ENCODE measurements around the gene SNX27. TPM values are rescaled to one million over a fixed set of nuclear protein-coding genes. Genes with fewer than 3 reads are reported as not detected.
A peak's percentile ranks its signal among the peaks of the same experiment; 100 is the strongest.

Gene SNX27
- total RNA-seq, 2 experiments from 2014 or later: 25.2 to 27.7 TPM

GRCh38 chr1:151713044-151713443, 101.2 kb downstream of the SNX27 start:
- Mint-ChIP-seq H3K27me3 (peaks cover 47% of the 10 kb centered on the region), H3K27ac (no peak overlapping the region), H3K36me3 (no peaks in the 10 kb centered on the region), H3K9me3 (no peaks in the 10 kb centered on the region), H3K4me1 (peaks cover 5% of the 10 kb centered on the region), H3K4me3 (no peak overlapping the region)
- DNase-seq: no peak

- H3K4me3 Mint-ChIP-seq: no peak overlapping the region
- no peak overlapping the region for H3K27ac Mint-ChIP-seq
- no peaks in the 10 kb centered on the region for H3K9me3 Mint-ChIP-seq
- DNase-seq: no peak
- H3K4me1 Mint-ChIP-seq: peaks cover 5% of the 10 kb centered on the region
- H3K27me3 Mint-ChIP-seq: peaks cover 54% of the 10 kb centered on the region
- H3K36me3 Mint-ChIP-seq: no peaks in the 10 kb centered on the region
Observed at GRCh38 chr1:151713874-151714273, 102.0 kb downstream of the SNX27 start.

- H3K27ac Mint-ChIP-seq: no peak overlapping the region
- H3K27me3 Mint-ChIP-seq: peaks cover 57% of the 10 kb centered on the region
- H3K9me3 Mint-ChIP-seq: no peaks in the 10 kb centered on the region
- DNase-seq: no peak
- H3K4me3 Mint-ChIP-seq: no peak overlapping the region
- H3K4me1 Mint-ChIP-seq: peaks cover 5% of the 10 kb centered on the region
- H3K36me3 Mint-ChIP-seq: no peaks in the 10 kb centered on the region
Observed at GRCh38 chr1:151714820-151715725, 103.2 kb downstream of the SNX27 start.

GRCh38 chr1:151715726-151716404, 104.0 kb downstream of the SNX27 start:
- Mint-ChIP-seq H3K4me3 (no peak overlapping the region), H3K27me3 (peaks cover 63% of the 10 kb centered on the region), H3K27ac (no peak overlapping the region), H3K36me3 (no peaks in the 10 kb centered on the region), H3K9me3 (no peaks in the 10 kb centered on the region), H3K4me1 (peaks cover 13% of the 10 kb centered on the region)
- DNase-seq: no peak

- peaks cover 65% of the 10 kb centered on the region for H3K27me3 Mint-ChIP-seq
- DNase-seq: no peak
Observed at GRCh38 chr1:151716405-151716762, 104.5 kb downstream of the SNX27 start.

GRCh38 chr1:151716771-151717631, 105.2 kb downstream of the SNX27 start, which contains the start of gene CELF3:
Gene CELF3, minus strand, starts transcription at chr1:151716803. Its CDS starts 783 bp downstream, at chr1:151716020.
- Mint-ChIP-seq H3K27me3 (peaks cover 72% of the 10 kb centered on the region), H3K4me3 (no peak within 1 kb of the TSS), H3K27ac (no peak within 1 kb of the TSS), H3K36me3 (no peaks in the 10 kb centered on the region), H3K4me1 (peaks cover 17% of the 10 kb centered on the region), H3K9me3 (no peaks in the 10 kb centered on the region)
- no peak for DNase-seq

More at GRCh38 chr1:151716405-151716762, 104.5 kb downstream of the SNX27 start:
- no peaks in the 10 kb centered on the region for H3K36me3 Mint-ChIP-seq
- H3K4me1 Mint-ChIP-seq: peaks cover 14% of the 10 kb centered on the region
- no peaks in the 10 kb centered on the region for H3K9me3 Mint-ChIP-seq
- H3K4me3 Mint-ChIP-seq: no peak overlapping the region
- no peak overlapping the region for H3K27ac Mint-ChIP-seq

GRCh38 chr1:151718011-151718431, 106.2 kb downstream of the SNX27 start:
- no peak for DNase-seq
- H3K27ac Mint-ChIP-seq: no peak overlapping the region
- H3K36me3 Mint-ChIP-seq: no peaks in the 10 kb centered on the region
- peaks cover 18% of the 10 kb centered on the region for H3K4me1 Mint-ChIP-seq
- no peak overlapping the region for H3K4me3 Mint-ChIP-seq
- peaks cover 82% of the 10 kb centered on the region for H3K27me3 Mint-ChIP-seq
- H3K9me3 Mint-ChIP-seq: no peaks in the 10 kb centered on the region

GRCh38 chr1:151718666-151719065, 106.8 kb downstream of the SNX27 start:
- no peaks in the 10 kb centered on the region for H3K9me3 Mint-ChIP-seq
- peaks cover 18% of the 10 kb centered on the region for H3K4me1 Mint-ChIP-seq
- no peak overlapping the region for H3K27ac Mint-ChIP-seq
- no peak for DNase-seq
- peaks cover 87% of the 10 kb centered on the region for H3K27me3 Mint-ChIP-seq
- no peaks in the 10 kb centered on the region for H3K36me3 Mint-ChIP-seq
- no peak overlapping the region for H3K4me3 Mint-ChIP-seq

GRCh38 chr1:151720125-151720524, 108.3 kb downstream of the SNX27 start:
- Mint-ChIP-seq H3K36me3 (no peaks in the 10 kb centered on the region), H3K9me3 (no peaks in the 10 kb centered on the region), H3K4me3 (peak overlapping the region; percentile 13), H3K27me3 (peaks cover 89% of the 10 kb centered on the region), H3K4me1 (peaks cover 18% of the 10 kb centered on the region), H3K27ac (no peak overlapping the region)
- no peak for DNase-seq

- Mint-ChIP-seq H3K4me1 (peaks cover 18% of the 10 kb centered on the region), H3K9me3 (no peaks in the 10 kb centered on the region), H3K36me3 (no peaks in the 10 kb centered on the region), H3K27me3 (peaks cover 89% of the 10 kb centered on the region), H3K4me3 (peak overlapping the region; percentile 73), H3K27ac (peak overlapping the region; percentile 26)
- DNase-seq: no peak
Observed at GRCh38 chr1:151720554-151720953, 108.7 kb downstream of the SNX27 start.

GRCh38 chr1:151720974-151721787, 109.3 kb downstream of the SNX27 start, which contains the start of gene RIIAD1:
Gene RIIAD1, plus strand, starts transcription at chr1:151721522. Its CDS starts 15 bp downstream, at chr1:151721537.
- no peaks in the 10 kb centered on the region for H3K9me3 Mint-ChIP-seq
- peak; percentile 53 for DNase-seq
- peaks cover 18% of the 10 kb centered on the region for H3K4me1 Mint-ChIP-seq
- peak within 1 kb of the TSS; percentile 74 for H3K4me3 Mint-ChIP-seq
- peak within 1 kb of the TSS; percentile 26 for H3K27ac Mint-ChIP-seq
- no peaks in the 10 kb centered on the region for H3K36me3 Mint-ChIP-seq
- H3K27me3 Mint-ChIP-seq: peaks cover 89% of the 10 kb centered on the region

- Mint-ChIP-seq H3K4me1 (peaks cover 15% of the 10 kb centered on the region), H3K27me3 (peaks cover 89% of the 10 kb centered on the region), H3K9me3 (no peaks in the 10 kb centered on the region), H3K36me3 (no peaks in the 10 kb centered on the region), H3K4me3 (peak overlapping the region; percentile 74), H3K27ac (no peak overlapping the region)
- no peak for DNase-seq
Observed at GRCh38 chr1:151721788-151722510, 110.1 kb downstream of the SNX27 start.

- Mint-ChIP-seq H3K36me3 (no peaks in the 10 kb centered on the region), H3K4me3 (no peak overlapping the region), H3K9me3 (no peaks in the 10 kb centered on the region), H3K27ac (no peak overlapping the region), H3K27me3 (peaks cover 87% of the 10 kb centered on the region), H3K4me1 (peaks cover 13% of the 10 kb centered on the region)
- no peak for DNase-seq
Observed at GRCh38 chr1:151723726-151724370, 112.0 kb downstream of the SNX27 start.
